Measurements from ENCODE around the gene SHKBP1.

SHKBP1 gene

GRCh38 chr19:40616941-40617340 lies 40.3 kb downstream of the SHKBP1 start:
- Histone ChIP-seq H3K36me3 (ENCODE audit: insufficient read depth, low read length) (no peaks in the 10 kb centered on the region), H3K27ac (ENCODE audit: low read length) (no peak overlapping the region)
- no peak for ATAC-seq (ENCODE audit: insufficient read depth, low read depth)

GRCh38 chr19:40617961-40618360 lies 41.3 kb downstream of the SHKBP1 start:
- TF ChIP-seq EZH2 (IDR thresholded peaks at IDR 0.05; ENCODE audit: borderline replicate concordance, low read depth, low read length, severe bottlenecking) (no peak), CTCF (IDR thresholded peaks at IDR 0.05; ENCODE audit: borderline replicate concordance, extremely low read depth, low read length, poor library complexity, severe bottlenecking) (no peak)

More at GRCh38 chr19:40616941-40617340, 40.3 kb downstream of the SHKBP1 start:
- Histone ChIP-seq H3K9ac (ENCODE audit: low read depth, low read length) (no peak overlapping the region), H3K4me3 (ENCODE audit: low read depth in 1 of 2, low read length in 2 of 2) (no peak overlapping the region), H3K4me1 (ENCODE audit: insufficient read depth, low read length) (peaks cover 8% of the 10 kb centered on the region), H3K27me3 (ENCODE audit: insufficient read depth, low read length, poor library complexity) (peaks cover 2% of the 10 kb centered on the region), H3K4me2 (ENCODE audit: insufficient read depth, low read length) (no peak overlapping the region), H3K9me3 (ENCODE audit: insufficient read depth, low read length, severe bottlenecking) (no peaks in the 10 kb centered on the region), H4K20me1 (ENCODE audit: insufficient read depth, low read length) (no peaks in the 10 kb centered on the region), H2AFZ (ENCODE audit: low read depth, low read length) (no peak overlapping the region), H3K79me2 (ENCODE audit: insufficient read depth, low read length) (no peaks in the 10 kb centered on the region)
- TF ChIP-seq EZH2 (IDR thresholded peaks at IDR 0.05; ENCODE audit: borderline replicate concordance, low read depth, low read length, severe bottlenecking) = no peak
- no peak for TF ChIP-seq CTCF (IDR thresholded peaks at IDR 0.05; ENCODE audit: borderline replicate concordance, extremely low read depth, low read length, poor library complexity, severe bottlenecking)
- DNase-seq = no peak

GRCh38 chr19:40619333-40620160 lies 42.9 kb downstream of the SHKBP1 start:
- DNase-seq = no peak
- no peak overlapping the region for H3K4me2 ChIP-seq (ENCODE audit: insufficient read depth, low read length)
- no peak overlapping the region for H2AFZ ChIP-seq (ENCODE audit: low read depth, low read length)
- no peaks in the 10 kb centered on the region for H3K36me3 ChIP-seq (ENCODE audit: insufficient read depth, low read length)
- no peak overlapping the region for H3K27ac ChIP-seq (ENCODE audit: low read length)
- no peaks in the 10 kb centered on the region for H3K79me2 ChIP-seq (ENCODE audit: insufficient read depth, low read length)
- no peak for TF ChIP-seq EZH2 (IDR thresholded peaks at IDR 0.05; ENCODE audit: borderline replicate concordance, low read depth, low read length, severe bottlenecking)
- no peak for TF ChIP-seq CTCF (IDR thresholded peaks at IDR 0.05; ENCODE audit: borderline replicate concordance, extremely low read depth, low read length, poor library complexity, severe bottlenecking)
- H3K4me1 ChIP-seq (ENCODE audit: insufficient read depth, low read length) = no peaks in the 10 kb centered on the region
- H4K20me1 ChIP-seq (ENCODE audit: insufficient read depth, low read length) = no peaks in the 10 kb centered on the region
- no peak for ATAC-seq (ENCODE audit: insufficient read depth, low read depth)
- H3K9me3 ChIP-seq (ENCODE audit: insufficient read depth, low read length, severe bottlenecking) = no peaks in the 10 kb centered on the region
- no peak overlapping the region for H3K4me3 ChIP-seq (ENCODE audit: low read depth in 1 of 2, low read length in 2 of 2)
- H3K9ac ChIP-seq (ENCODE audit: low read depth, low read length) = no peak overlapping the region
- peaks cover 2% of the 10 kb centered on the region for H3K27me3 ChIP-seq (ENCODE audit: insufficient read depth, low read length, poor library complexity)

More at GRCh38 chr19:40617961-40618360, 41.3 kb downstream of the SHKBP1 start:
- H3K79me2 ChIP-seq (ENCODE audit: insufficient read depth, low read length) = no peaks in the 10 kb centered on the region
- H3K36me3 ChIP-seq (ENCODE audit: insufficient read depth, low read length) = no peaks in the 10 kb centered on the region
- H3K4me1 ChIP-seq (ENCODE audit: insufficient read depth, low read length) = peaks cover 8% of the 10 kb centered on the region
- H3K4me3 ChIP-seq (ENCODE audit: low read depth in 1 of 2, low read length in 2 of 2) = no peak overlapping the region
- H3K9me3 ChIP-seq (ENCODE audit: insufficient read depth, low read length, severe bottlenecking) = no peaks in the 10 kb centered on the region
- DNase-seq (no peak), ATAC-seq (ENCODE audit: insufficient read depth, low read depth) (no peak)
- no peaks in the 10 kb centered on the region for H4K20me1 ChIP-seq (ENCODE audit: insufficient read depth, low read length)
- no peak overlapping the region for H3K9ac ChIP-seq (ENCODE audit: low read depth, low read length)
- H2AFZ ChIP-seq (ENCODE audit: low read depth, low read length) = no peak overlapping the region
- H3K27me3 ChIP-seq (ENCODE audit: insufficient read depth, low read length, poor library complexity) = peaks cover 2% of the 10 kb centered on the region
- H3K27ac ChIP-seq (ENCODE audit: low read length) = no peak overlapping the region
- H3K4me2 ChIP-seq (ENCODE audit: insufficient read depth, low read length) = no peak overlapping the region

Measured in DND-41 (cell line).